HG03097 (cell line): ENCODE measurements around the gene CFHR5.
"Not testable (repeated sequence)": the region's sequence is repeated elsewhere in the genome, so short reads cannot be mapped to it uniquely, and the experiment has no call there.

Experiments used
- ATAC-seq: cut with Tn5 transposase; IDR thresholded peaks from one replicate; pipeline ENCODE4 v1.9.1; 2021; ENCODE audit not compliant: unreplicated experiment, low FRiP score

The CFHR5 gene

GRCh38 chr1:196977278-196977677, at the start of gene CFHR5:
Gene CFHR5, plus strand, starts transcription at chr1:196977556. Its CDS starts 109 bp downstream, at chr1:196977665.
- ATAC-seq, result no peak

GRCh38 chr1:196932853-196933252, 44.5 kb upstream of the CFHR5 start:
- ATAC-seq, result not testable (repeated sequence)

- no peak for ATAC-seq
Observed at GRCh38 chr1:196933531-196934189, 43.7 kb upstream of the CFHR5 start.

GRCh38 chr1:196941474-196941873, 35.9 kb upstream of the CFHR5 start:
- ATAC-seq, result not testable (repeated sequence)

GRCh38 chr1:196943568-196943967, 33.8 kb upstream of the CFHR5 start, which contains the start of gene CFHR2:
Gene CFHR2, plus strand, starts transcription at chr1:196943738. Its CDS starts 143 bp downstream, at chr1:196943881.
- ATAC-seq, result not testable (repeated sequence)

- no peak for ATAC-seq
Observed at GRCh38 chr1:196951711-196952394, 25.5 kb upstream of the CFHR5 start.

- ATAC-seq, result no peak
Observed at GRCh38 chr1:196954778-196955177, 22.6 kb upstream of the CFHR5 start.

GRCh38 chr1:196955926-196956325, 21.4 kb upstream of the CFHR5 start:
- no peak for ATAC-seq

- no peak for ATAC-seq
Observed at GRCh38 chr1:196960854-196961253, 16.5 kb upstream of the CFHR5 start.

GRCh38 chr1:196970182-196970581, 7.2 kb upstream of the CFHR5 start:
- ATAC-seq, result no peak

- ATAC-seq, result no peak
Observed at GRCh38 chr1:196976278-196976677, 1.1 kb upstream of the CFHR5 start.

- no peak for ATAC-seq
Observed at GRCh38 chr1:196980859-196981258, 3.5 kb downstream of the CFHR5 start.

- not testable (repeated sequence) for ATAC-seq
Observed at GRCh38 chr1:196982247-196982646, 4.9 kb downstream of the CFHR5 start.

- not testable (repeated sequence) for ATAC-seq
Observed at GRCh38 chr1:196991919-196992651, 14.7 kb downstream of the CFHR5 start.

- ATAC-seq, result no peak
Observed at GRCh38 chr1:196993916-196994315, 16.6 kb downstream of the CFHR5 start.

GRCh38 chr1:196997423-196997822, 20.1 kb downstream of the CFHR5 start:
- ATAC-seq, result no peak

- ATAC-seq, result no peak
Observed at GRCh38 chr1:197001828-197002227, 24.5 kb downstream of the CFHR5 start.

GRCh38 chr1:197003132-197003531, 25.8 kb downstream of the CFHR5 start:
- ATAC-seq, result no peak

- no peak for ATAC-seq
Observed at GRCh38 chr1:197008861-197009260, 31.5 kb downstream of the CFHR5 start.

GRCh38 chr1:197011614-197012013, 34.3 kb downstream of the CFHR5 start:
- no peak for ATAC-seq

- no peak for ATAC-seq
Observed at GRCh38 chr1:197013234-197013633, 35.9 kb downstream of the CFHR5 start.
